ENCODE measurements around the gene PRKCE.

DNA sequence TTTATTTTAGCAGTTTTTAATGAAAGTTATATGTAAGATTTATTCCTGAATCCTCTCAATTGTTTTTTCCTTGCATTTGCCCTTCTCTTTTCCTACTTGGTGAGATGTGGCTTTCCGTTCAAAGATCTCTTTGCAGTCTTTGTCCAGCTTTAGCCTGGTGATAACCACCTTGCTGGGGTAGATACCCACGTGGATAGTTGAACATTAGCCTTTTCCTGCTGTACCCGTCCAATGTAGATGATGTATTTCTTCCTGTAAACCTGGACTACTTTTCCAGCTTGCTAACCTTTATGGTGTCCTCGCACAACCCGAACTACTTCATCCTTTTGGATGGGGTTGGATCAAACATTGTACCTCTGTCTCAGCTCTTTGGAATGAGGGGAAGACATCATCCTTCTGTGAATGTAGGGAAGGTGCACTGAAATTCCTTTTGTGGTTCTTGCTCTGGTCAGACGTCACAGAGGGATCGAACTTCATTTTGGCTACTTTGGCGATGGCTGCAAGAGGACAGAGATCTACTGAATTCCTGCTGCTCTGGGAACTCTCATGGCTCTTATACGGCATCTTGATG lies 352.5 kb downstream of the PRKCE start:
- no peak for TF ChIP-seq GATA2 (IDR thresholded peaks at IDR 0.05; ENCODE audit: low read depth, low read length)
- no peak for TF ChIP-seq GATA3 (IDR thresholded peaks at IDR 0.05; ENCODE audit: low read depth, low read length)
